DOHH2 (cell line): ENCODE data around the gene GALNT7.

ENCODE experiments used
- CTCF ChIP-seq: fragments of 200-600 bp; sonication (generic); IDR thresholded peaks from one replicate; pipeline ENCODE4 v1.5.1; 2014; ENCODE audit warnings: antibody characterized with exemption, mild to moderate bottlenecking, low read depth, low read length; ENCODE audit not compliant: poor library complexity, severe bottlenecking
- EZH2phosphoT487 ChIP-seq: fragments of 200-600 bp; sonication (generic); IDR thresholded peaks from 2 replicates; pipeline ENCODE4 v1.6.1; 2017; ENCODE audit warnings: borderline replicate concordance, mild to moderate bottlenecking, antibody characterized with exemption, low read length, moderate library complexity, mixed read lengths

GRCh38 chr4:173153445-173153844 lies 15.2 kb upstream of the GALNT7 start:
- TF ChIP-seq CTCF, result no peak
- no peak for TF ChIP-seq EZH2phosphoT487
